ENCODE data around the gene YPEL2.

Gene YPEL2

DNA sequence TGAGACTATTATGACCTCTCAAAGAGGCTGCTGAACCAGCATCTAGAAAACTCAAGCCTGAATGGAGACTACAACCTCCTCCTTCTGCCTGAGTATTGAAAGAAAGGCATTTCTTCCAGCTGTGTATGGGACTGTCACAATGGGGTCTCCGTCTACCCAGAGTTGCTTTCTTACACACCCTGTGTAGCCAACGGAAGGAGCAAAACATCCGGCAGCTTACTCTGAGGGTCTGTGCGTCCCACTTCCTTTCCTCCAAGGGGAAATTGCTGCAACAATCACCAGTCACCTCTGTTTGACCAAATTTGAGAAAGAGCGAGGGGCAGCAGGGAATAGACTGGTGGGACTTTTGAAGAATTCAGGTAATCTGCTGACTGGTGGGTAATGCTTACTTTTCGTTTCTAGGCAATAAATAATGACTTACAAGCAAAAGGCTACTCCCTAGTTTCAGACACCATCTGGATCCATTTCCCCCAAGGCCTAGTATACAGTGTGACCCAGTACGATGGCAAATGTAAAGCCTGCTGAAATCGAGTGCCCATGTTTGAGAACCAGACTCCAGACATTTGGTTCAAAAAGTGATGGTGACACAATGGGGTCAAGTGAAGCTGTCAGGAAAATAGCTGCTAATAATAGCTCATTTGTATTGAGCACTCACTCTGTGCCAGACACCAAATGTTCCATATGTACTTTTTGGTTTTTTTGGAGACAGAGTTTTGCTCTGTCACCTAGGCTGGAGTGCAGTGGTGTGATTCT is 81.7 kb downstream of the YPEL2 start:
- H3K4me3 ChIP-seq (ENCODE audit: low read depth, low read length), result no peak overlapping the region
- TF ChIP-seq, protein P1, sequence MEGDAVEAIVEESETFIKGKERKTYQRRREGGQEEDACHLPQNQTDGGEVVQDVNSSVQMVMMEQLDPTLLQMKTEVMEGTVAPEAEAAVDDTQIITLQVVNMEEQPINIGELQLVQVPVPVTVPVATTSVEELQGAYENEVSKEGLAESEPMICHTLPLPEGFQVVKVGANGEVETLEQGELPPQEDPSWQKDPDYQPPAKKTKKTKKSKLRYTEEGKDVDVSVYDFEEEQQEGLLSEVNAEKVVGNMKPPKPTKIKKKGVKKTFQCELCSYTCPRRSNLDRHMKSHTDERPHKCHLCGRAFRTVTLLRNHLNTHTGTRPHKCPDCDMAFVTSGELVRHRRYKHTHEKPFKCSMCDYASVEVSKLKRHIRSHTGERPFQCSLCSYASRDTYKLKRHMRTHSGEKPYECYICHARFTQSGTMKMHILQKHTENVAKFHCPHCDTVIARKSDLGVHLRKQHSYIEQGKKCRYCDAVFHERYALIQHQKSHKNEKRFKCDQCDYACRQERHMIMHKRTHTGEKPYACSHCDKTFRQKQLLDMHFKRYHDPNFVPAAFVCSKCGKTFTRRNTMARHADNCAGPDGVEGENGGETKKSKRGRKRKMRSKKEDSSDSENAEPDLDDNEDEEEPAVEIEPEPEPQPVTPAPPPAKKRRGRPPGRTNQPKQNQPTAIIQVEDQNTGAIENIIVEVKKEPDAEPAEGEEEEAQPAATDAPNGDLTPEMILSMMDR (IDR thresholded peaks at IDR 0.05; ENCODE audit: low read depth, low read length), result no peak

DNA sequence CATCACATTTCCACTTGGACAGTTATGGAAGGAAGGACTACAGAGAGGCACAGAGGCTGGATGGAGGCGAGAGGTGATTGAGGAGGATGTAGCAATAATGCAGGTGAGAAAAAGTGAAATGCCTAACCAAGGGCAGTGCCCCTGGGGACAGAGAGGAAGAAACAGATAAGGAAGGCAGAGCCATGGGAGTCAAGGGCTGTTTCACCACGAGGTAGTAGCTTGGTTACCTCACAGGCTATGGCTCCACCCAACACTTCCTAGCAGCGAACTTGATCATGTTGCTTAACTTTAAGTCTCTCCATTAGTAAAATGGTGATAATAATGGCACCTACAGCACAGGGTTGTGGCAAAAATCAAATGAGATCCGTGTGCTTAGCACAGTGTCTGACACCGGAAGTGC is 83.9 kb downstream of the YPEL2 start:
- TF ChIP-seq, protein P1 (IDR thresholded peaks at IDR 0.05; ENCODE audit: low read depth, low read length), result no peak
- no peak overlapping the region for H3K4me3 ChIP-seq (ENCODE audit: low read depth, low read length)

GRCh38 chr17:59416184-59416583 is 84.7 kb downstream of the YPEL2 start:
- H3K4me3 ChIP-seq (ENCODE audit: low read depth, low read length), result no peak overlapping the region
- TF ChIP-seq, protein P1 (IDR thresholded peaks at IDR 0.05; ENCODE audit: low read depth, low read length), result no peak

GRCh38 chr17:59417452-59417851 is 86.0 kb downstream of the YPEL2 start:
- H3K4me3 ChIP-seq (ENCODE audit: low read depth, low read length), result no peak overlapping the region
- TF ChIP-seq, protein P1 (IDR thresholded peaks at IDR 0.05; ENCODE audit: low read depth, low read length), result no peak

DNA sequence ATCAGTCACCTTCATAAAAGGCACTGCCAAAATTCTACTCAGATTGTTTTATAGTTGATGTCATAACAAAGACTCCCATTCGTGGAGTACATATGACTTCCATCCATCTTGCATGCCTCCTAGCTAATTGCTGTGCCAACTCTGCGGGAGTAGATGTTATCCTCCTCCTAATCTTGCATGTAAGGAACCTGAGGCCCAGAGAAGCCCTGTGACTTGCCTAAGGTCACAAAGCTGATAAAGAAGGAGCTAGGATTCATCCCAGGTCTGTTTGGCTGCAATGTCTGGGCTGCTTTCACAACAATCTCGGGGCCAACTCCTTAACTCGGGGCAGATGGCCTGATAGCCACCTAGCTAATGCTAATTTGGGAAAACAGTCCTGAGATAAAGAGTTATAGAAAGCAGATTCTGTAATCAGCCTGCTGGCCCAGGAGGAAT is 87.3 kb downstream of the YPEL2 start:
- H3K4me3 ChIP-seq (ENCODE audit: low read depth, low read length), result no peak overlapping the region
- TF ChIP-seq, protein P1 (IDR thresholded peaks at IDR 0.05; ENCODE audit: low read depth, low read length), result no peak

DNA sequence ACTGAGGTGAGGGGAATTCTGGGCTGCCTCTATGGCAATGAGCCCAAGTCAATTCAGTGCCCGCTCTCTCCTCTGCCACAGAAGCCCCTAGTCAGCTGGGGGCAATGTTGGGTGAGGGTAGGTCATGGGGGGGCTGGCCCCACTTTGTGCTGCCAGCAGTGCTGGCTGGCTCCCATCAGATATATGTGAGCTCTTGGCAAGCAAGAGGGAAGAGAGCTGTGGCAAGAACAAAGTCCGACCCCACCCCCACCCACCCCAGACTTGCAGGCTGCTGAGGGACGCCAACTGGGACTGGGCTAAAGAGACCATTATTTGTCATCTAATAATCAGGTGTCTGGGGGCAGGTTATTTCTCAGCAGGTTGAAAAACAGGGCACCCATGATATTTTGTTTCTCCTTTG is 89.4 kb downstream of the YPEL2 start:
- TF ChIP-seq, protein P1 (IDR thresholded peaks at IDR 0.05; ENCODE audit: low read depth, low read length), result no peak
- H3K4me3 ChIP-seq (ENCODE audit: low read depth, low read length), result no peak overlapping the region

GRCh38 chr17:59421722-59422121 is 90.3 kb downstream of the YPEL2 start:
- TF ChIP-seq, protein P1 (IDR thresholded peaks at IDR 0.05; ENCODE audit: low read depth, low read length), result no peak

More at GRCh38 chr17:59421722-59422121, 90.3 kb downstream of the YPEL2 start:
- no peak overlapping the region for H3K4me3 ChIP-seq (ENCODE audit: low read depth, low read length)
